Adrenal gland (tissue), 5 donors: Measurements from ENCODE around the gene ITGB1BP1.

Experiments used
- CTCF ChIP-seq, 6 experiments: fragments of 450-650 bp in 4 of 6; fragments of 200-600 bp in 2 of 6; sonication (generic) in 1 of 6; IDR thresholded peaks; 1 replicate in 5 of 6; 2 replicates in 1 of 6; pipeline versions ENCODE4 v1.5.1 to v1.8.0; 2016 to 2021; ENCODE audit warnings: antibody characterized with exemption in 6 of 6, mild to moderate bottlenecking in 2 of 6, moderate library complexity in 1 of 6
- POLR2A ChIP-seq, 2 donors: fragments of 450-650 bp; IDR thresholded peaks; one replicate each; pipeline ENCODE4 v1.6.1; 2017; ENCODE audit warnings: antibody characterized with exemption in 2 of 2, mild to moderate bottlenecking in 2 of 2, moderate library complexity in 1 of 2
- donor health status: DM: no; HTN: no; CAD: no.

- TF ChIP-seq CTCF (IDR thresholded peaks at IDR 0.05), result no peak
- TF ChIP-seq POLR2A (IDR thresholded peaks at IDR 0.05), result no peak
Measured at GRCh38 chr2:9472511-9472910, 49.2 kb upstream of the ITGB1BP1 start.
